ENCODE results near the gene EPB41L1. TPM values are rescaled to one million over a fixed set of nuclear protein-coding genes. Genes with fewer than 3 reads are reported as not detected.

EPB41L1 gene
- total RNA-seq, 1 donor from 2014 or later = not detected

DNA sequence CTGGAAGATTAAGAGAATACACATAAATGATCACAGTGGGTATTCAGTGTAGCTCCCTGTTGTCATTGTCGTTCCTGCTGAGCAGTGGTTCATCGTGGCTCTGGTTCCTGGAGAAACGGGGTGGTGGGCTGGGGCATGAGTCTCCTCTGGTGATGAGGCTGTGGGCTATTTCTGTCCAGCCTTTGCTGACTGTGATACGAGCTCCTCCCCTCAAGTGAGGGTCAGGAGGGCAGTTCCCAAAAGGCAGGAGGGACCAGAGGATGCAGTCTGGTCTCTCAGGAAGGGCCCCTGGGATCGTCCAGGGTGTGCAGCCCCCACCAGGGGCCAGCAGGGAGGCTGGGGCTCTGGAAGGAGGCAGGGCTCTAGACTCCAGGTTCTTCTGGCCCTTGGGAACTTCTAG, 120.5 kb downstream of the EPB41L1 start:
- intact Hi-C loops (cut with micrococcal nuclease) = no loop called here

DNA sequence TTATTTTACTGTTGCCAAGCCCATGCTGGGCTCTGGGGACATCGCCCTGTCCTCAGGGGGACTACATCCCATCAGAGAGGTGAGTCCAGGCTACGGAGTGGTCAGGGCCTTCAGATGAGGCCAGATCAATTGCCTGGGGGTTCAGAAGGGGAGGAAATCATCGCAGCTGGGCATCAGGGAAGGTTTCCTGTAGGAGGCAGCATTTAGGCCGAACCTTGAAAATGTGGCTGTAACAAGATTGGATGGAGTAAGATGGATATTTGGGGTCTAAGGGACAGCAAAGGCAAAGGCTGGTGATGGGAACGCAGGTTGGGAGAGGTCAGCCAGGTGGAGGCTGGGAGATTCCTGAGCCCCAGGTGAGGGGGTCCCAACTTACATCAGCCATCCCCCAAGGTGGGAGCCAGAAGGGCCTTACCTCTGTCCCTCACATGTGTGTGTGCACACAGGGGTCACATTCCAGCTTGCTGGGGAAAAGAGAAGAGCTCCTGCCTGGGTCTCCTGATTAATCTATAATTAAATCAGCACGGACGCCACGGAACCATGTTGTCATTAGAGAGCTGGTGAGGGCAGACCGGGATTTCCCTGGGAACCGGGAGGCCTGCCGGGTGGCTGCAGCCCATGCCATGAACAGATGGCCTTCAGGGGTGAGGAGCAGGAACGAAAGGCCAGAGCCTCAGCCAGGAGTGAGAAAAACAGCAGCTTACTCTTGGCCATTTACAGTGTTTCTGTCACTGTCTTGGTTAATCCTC, 121.1 kb downstream of the EPB41L1 start:
- intact Hi-C loops (cut with micrococcal nuclease) = no loop called here

DNA sequence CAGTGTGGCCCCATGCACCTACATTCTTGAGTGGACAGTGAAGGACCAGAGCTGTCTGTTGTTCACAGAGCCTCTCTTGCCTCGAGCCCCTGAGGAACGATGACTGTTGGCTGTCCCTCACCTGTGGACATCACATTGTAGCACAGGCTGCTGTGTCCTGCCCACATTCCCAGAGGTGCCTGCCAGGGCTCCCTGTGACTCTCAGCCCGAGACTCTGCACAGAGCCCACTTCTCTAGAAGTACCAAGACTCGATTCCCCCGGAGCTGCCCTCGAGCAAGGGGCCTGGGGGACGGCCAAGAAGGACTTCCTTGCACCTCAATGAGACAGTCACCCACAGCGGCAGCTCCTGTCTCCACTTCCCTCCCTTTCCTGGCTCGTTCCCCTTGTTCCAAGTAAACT, 123.0 kb downstream of the EPB41L1 start:
- intact Hi-C loops (cut with micrococcal nuclease) = no loop called here

DNA sequence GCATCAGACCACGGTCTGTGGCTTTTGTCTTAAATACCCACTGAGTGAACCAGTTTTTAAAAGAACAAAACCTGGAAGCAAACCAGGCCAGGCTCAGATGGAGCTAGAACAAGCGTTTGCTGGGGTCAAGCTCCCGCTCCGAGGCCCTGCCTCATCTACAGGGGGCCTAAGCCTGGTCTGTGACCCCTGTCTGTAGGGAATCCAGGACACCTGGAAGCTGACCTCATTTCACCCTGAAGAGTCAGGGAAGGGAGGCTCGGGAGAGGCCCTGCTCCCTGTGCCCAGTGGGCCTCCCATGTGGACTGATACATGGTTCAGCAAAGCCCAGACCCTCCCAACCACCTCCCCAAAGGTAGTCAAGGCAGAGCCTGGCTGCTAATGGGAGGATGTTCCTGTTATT, 124.8 kb downstream of the EPB41L1 start:
- intact Hi-C loops (cut with micrococcal nuclease) = no loop called here

DNA sequence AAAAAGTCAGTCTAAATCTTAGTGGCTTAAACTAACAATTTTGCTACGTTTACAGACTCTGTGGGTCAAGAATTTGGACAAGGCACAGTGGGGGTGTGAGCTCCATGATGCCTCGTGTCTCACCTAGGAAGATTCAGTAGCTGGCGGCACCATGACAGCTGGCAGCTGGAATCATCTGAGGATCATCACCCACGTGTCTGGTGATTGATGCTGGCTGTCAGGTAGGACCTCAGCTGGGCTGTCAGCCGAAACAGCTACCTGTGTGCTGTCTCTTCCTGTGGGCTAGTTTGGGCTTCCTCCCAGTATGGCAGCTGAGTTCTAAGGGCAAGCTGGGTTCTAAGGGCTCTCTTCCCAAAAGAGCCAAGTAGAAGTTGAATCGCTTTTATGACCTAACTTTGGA, 125.2 kb downstream of the EPB41L1 start:
- intact Hi-C loops (cut with micrococcal nuclease) = no loop called here

DNA sequence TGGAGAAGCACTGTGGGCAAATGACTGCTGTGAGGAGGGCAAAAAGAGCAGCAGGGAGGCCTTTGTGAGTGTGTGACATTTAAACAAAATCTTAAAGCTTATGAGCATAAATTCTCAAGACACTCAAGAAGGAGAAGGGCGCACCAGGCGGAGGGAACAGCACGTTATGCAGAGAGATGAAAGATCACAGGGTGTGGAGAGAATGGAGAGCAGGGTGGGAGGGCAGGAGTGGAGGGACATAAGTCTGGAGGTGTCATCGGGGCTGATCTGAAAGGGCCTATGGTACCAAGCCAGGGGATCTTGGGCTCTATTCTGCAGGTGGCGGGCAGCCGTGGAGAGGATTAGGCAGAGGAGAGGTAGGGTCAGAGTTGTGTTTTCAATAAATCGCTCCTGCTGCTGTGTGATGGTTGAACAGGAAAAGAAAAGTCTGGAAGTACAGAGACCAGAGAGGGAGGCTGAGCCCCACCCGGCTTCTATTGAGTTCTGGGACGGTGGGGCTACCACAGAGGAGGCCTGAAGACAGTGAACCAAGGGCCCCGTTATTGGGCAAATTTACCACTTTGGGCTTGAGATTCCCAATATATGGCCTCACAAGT, 127.3 kb downstream of the EPB41L1 start:
- intact Hi-C loops (cut with micrococcal nuclease) = no loop called here

Other genes starting within 250 kb of the EPB41L1 start
- gene SCAND1, start 200.2 kb upstream of the EPB41L1 start, total RNA-seq = 41.0 and 43.3 TPM in 2 replicates
- gene CNBD2, start 186.2 kb upstream of the EPB41L1 start, total RNA-seq = 2.2 and 4.6 TPM in 2 replicates
- 29.1 and 29.3 TPM in 2 replicates for gene AAR2, start 81.7 kb downstream of the EPB41L1 start, total RNA-seq
- gene DLGAP4, start 151.6 kb downstream of the EPB41L1 start, total RNA-seq = 46.3 and 51.8 TPM in 2 replicates